ENCODE results near the gene ZNF444. TPM values are rescaled to one million over a fixed set of nuclear protein-coding genes. Genes with fewer than 3 reads are reported as not detected.

ZNF444 gene
- polyA plus RNA-seq, 3 donors = 2.7 to 6.9 (median 3.5) TPM

DNA sequence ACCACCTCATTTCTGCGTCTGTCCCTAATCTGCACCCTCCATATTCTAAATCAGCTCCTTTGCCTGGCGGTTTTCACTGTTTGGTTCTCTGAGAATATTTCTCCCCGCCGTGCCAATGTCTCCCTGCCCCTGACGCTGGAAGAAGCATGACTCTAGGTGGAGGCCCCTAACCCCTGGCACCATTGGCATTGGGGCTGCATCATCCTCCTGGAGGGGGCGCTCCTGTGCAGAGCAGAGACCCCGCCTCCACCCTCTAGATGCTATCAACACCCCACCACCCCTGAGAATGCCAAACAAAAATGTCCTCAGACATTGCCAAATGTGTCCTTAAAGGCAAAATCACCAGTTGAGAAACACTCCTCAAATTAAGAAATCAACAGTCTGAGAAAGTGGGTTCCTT lies 50.0 kb downstream of the ZNF444 start:
- intact Hi-C loops (cut with micrococcal nuclease) = no loop called here
- DNase-seq = no peak
- Mint-ChIP-seq H3K36me3 (no peaks in the 10 kb centered on the region), H3K4me1 (no peaks in the 10 kb centered on the region), H3K4me3 (peak overlapping the region in 1 of 2 donors; percentile 47), H3K27me3 (ENCODE audit: low read depth in 3 of 3) (peaks cover 0 to 8% (median 3%) of the 10 kb centered on the region in 3 donors), H3K27ac (no peak overlapping the region), H3K9me3 (no peaks in the 10 kb centered on the region)
- H3K27ac ChIP-seq (ENCODE audit: low read depth in 1 of 2, low read length in 2 of 2) = no peak overlapping the region
- no peaks in the 10 kb centered on the region for H3K36me3 ChIP-seq (replicated peaks in 1 of 2; ENCODE audit: control insufficient read depth in 1 of 2, insufficient read depth in 2 of 2, low read length in 2 of 2)
- H3K27me3 ChIP-seq (ENCODE audit: control insufficient read depth in 2 of 2, insufficient read depth in 2 of 2, low read length in 2 of 2) = no peaks in the 10 kb centered on the region
- no peaks in the 10 kb centered on the region for H3K79me2 ChIP-seq (ENCODE audit: insufficient read depth, low read length)
- H3K9me3 ChIP-seq (replicated peaks in 1 of 2; ENCODE audit: control insufficient read depth in 1 of 2, insufficient read depth in 1 of 2, low read length in 2 of 2) = no peaks in the 10 kb centered on the region
- H3K4me3 ChIP-seq (replicated peaks in 1 of 3; ENCODE audit: low read depth in 2 of 3, low read length in 3 of 3) = no peak overlapping the region
- 85% methylated on average over 7 of the region's 7 CpGs for WGBS (ENCODE audit: insufficient coverage)
- H3K4me1 ChIP-seq (ENCODE audit: control insufficient read depth in 1 of 2, insufficient read depth in 2 of 2, low read length in 2 of 2) = no peaks in the 10 kb centered on the region
- H3K9ac ChIP-seq (ENCODE audit: insufficient read depth, low read length, poor library complexity, severe bottlenecking) = no peak overlapping the region
- TF ChIP-seq, protein P1, sequence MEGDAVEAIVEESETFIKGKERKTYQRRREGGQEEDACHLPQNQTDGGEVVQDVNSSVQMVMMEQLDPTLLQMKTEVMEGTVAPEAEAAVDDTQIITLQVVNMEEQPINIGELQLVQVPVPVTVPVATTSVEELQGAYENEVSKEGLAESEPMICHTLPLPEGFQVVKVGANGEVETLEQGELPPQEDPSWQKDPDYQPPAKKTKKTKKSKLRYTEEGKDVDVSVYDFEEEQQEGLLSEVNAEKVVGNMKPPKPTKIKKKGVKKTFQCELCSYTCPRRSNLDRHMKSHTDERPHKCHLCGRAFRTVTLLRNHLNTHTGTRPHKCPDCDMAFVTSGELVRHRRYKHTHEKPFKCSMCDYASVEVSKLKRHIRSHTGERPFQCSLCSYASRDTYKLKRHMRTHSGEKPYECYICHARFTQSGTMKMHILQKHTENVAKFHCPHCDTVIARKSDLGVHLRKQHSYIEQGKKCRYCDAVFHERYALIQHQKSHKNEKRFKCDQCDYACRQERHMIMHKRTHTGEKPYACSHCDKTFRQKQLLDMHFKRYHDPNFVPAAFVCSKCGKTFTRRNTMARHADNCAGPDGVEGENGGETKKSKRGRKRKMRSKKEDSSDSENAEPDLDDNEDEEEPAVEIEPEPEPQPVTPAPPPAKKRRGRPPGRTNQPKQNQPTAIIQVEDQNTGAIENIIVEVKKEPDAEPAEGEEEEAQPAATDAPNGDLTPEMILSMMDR (IDR thresholded peaks at IDR 0.05) = no peak
- H3K4me2 ChIP-seq (replicated peaks; ENCODE audit: extremely low read depth, low read length, poor library complexity, severe bottlenecking) = no peak overlapping the region
- H2AFZ ChIP-seq (ENCODE audit: insufficient read depth, low read depth, low read length, poor library complexity, severe bottlenecking) = no peak overlapping the region
- no peaks in the 10 kb centered on the region for H4K20me1 ChIP-seq (ENCODE audit: insufficient read depth, low read length)

DNA sequence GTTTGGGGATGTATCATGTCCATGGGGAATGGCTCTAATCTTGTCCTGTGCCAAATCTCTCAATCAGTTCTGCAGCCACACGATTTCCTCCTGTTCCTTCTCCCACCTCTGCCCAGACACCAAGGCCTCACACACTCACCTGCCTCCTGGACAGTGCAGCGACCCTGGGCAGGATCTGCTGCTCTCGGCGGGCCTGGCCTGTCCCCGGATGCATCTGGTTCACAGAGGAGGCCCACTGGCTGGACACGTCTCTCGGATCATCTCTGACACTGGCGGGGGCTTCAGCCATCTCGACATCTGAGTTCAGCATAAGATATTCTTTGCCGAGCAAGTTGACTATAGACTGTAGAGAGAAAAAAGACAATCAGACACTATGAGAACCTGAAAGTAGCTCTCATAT lies 50.6 kb downstream of the ZNF444 start:
- Histone ChIP-seq H4K20me1 (ENCODE audit: insufficient read depth, low read length) (no peaks in the 10 kb centered on the region), H3K4me3 (replicated peaks in 1 of 3; ENCODE audit: low read depth in 2 of 3, low read length in 3 of 3) (no peak overlapping the region)

More for the DNA sequence above, 50.6 kb downstream of the ZNF444 start:
- Mint-ChIP-seq H3K4me1 (no peaks in the 10 kb centered on the region), H3K36me3 (no peaks in the 10 kb centered on the region), H3K27me3 (ENCODE audit: low read depth in 3 of 3) (peaks cover 0 to 8% (median 3%) of the 10 kb centered on the region in 3 donors), H3K27ac (no peak overlapping the region), H3K4me3 (no peak overlapping the region), H3K9me3 (no peaks in the 10 kb centered on the region)
- intact Hi-C loops (cut with micrococcal nuclease) = no loop called here
- DNase-seq = no peak
- Histone ChIP-seq H3K36me3 (replicated peaks in 1 of 2; ENCODE audit: control insufficient read depth in 1 of 2, insufficient read depth in 2 of 2, low read length in 2 of 2) (no peaks in the 10 kb centered on the region), H2AFZ (ENCODE audit: insufficient read depth, low read depth, low read length, poor library complexity, severe bottlenecking) (no peak overlapping the region), H3K4me2 (replicated peaks; ENCODE audit: extremely low read depth, low read length, poor library complexity, severe bottlenecking) (no peak overlapping the region), H3K27ac (ENCODE audit: low read depth in 1 of 2, low read length in 2 of 2) (no peak overlapping the region), H3K27me3 (ENCODE audit: control insufficient read depth in 2 of 2, insufficient read depth in 2 of 2, low read length in 2 of 2) (no peaks in the 10 kb centered on the region), H3K4me1 (ENCODE audit: control insufficient read depth in 1 of 2, insufficient read depth in 2 of 2, low read length in 2 of 2) (no peaks in the 10 kb centered on the region), H3K9ac (ENCODE audit: insufficient read depth, low read length, poor library complexity, severe bottlenecking) (no peak overlapping the region), H3K79me2 (ENCODE audit: insufficient read depth, low read length) (no peaks in the 10 kb centered on the region), H3K9me3 (replicated peaks in 1 of 2; ENCODE audit: control insufficient read depth in 1 of 2, insufficient read depth in 1 of 2, low read length in 2 of 2) (no peaks in the 10 kb centered on the region)
- TF ChIP-seq, protein P1 (IDR thresholded peaks at IDR 0.05) = no peak
- WGBS (ENCODE audit: insufficient coverage) = 99% methylated on average over 10 of the region's 10 CpGs
